Glomerular endothelial cell (primary cell): Measurements from ENCODE around the gene LRRC41. TPM values are rescaled to one million over a fixed set of nuclear protein-coding genes. Genes with fewer than 3 reads are reported as not detected.
"Not testable (repeated sequence)": the region's sequence is repeated elsewhere in the genome, so short reads cannot be mapped to it uniquely, and the experiment has no call there.

Experiments
- DNase-seq: peaks from one replicate; pipeline ENCODE4 v3.0.0-alpha.2; 2011; ENCODE audit warnings: low read depth, low spot score; ENCODE audit errors: extremely low read depth
- total RNA-seq: library from RNA; depleted of rRNA; stranded (reverse); fragments of >200 nt; gene quantifications from 2 replicates; pipeline ENCODE4 v1.2.3, GENCODE V29; 2015

The LRRC41 gene
- total RNA-seq = 82.7 and 94.9 TPM in 2 replicates

GRCh38 chr1:46303038-46303871, at the start of gene LRRC41, which contains the start of gene UQCRH:
Gene LRRC41 (minus strand): TSS chr1:46303616. CDS start chr1:46303322, 294 bp downstream.
Gene UQCRH (plus strand): TSS chr1:46303698. CDS start chr1:46303767, 69 bp downstream.
- DNase-seq = peak; percentile 93

GRCh38 chr1:46352363-46352762, 48.9 kb upstream of the LRRC41 start:
- DNase-seq = no peak

- DNase-seq = no peak
Measured at GRCh38 chr1:46345281-46345680, 41.9 kb upstream of the LRRC41 start.

- no peak for DNase-seq
Measured at GRCh38 chr1:46344481-46344880, 41.1 kb upstream of the LRRC41 start.

GRCh38 chr1:46343705-46344104, 40.3 kb upstream of the LRRC41 start:
- DNase-seq = no peak

- DNase-seq = no peak
Measured at GRCh38 chr1:46343351-46343695, 39.9 kb upstream of the LRRC41 start.

- no peak for DNase-seq
Measured at GRCh38 chr1:46342677-46343350, 39.4 kb upstream of the LRRC41 start.

- no peak for DNase-seq
Measured at GRCh38 chr1:46342084-46342656, 38.8 kb upstream of the LRRC41 start.

- DNase-seq = no peak
Measured at GRCh38 chr1:46341222-46342083, 38.0 kb upstream of the LRRC41 start.

GRCh38 chr1:46340404-46341221, 37.2 kb upstream of the LRRC41 start, which contains the start of gene NSUN4:
Gene NSUN4 (plus strand): TSS chr1:46340807. CDS start chr1:46340827, 20 bp downstream.
- DNase-seq = peak; percentile 71

- not testable (repeated sequence) for DNase-seq
Measured at GRCh38 chr1:46337409-46337808, 34.0 kb upstream of the LRRC41 start.

GRCh38 chr1:46335081-46335480, 31.7 kb upstream of the LRRC41 start:
- no peak for DNase-seq

GRCh38 chr1:46334030-46334384, 30.6 kb upstream of the LRRC41 start:
- no peak for DNase-seq

GRCh38 chr1:46333300-46334029, 30.0 kb upstream of the LRRC41 start:
- DNase-seq = no peak

- not testable (repeated sequence) for DNase-seq
Measured at GRCh38 chr1:46331786-46332540, 28.5 kb upstream of the LRRC41 start.

GRCh38 chr1:46330381-46330780, 27.0 kb upstream of the LRRC41 start:
- DNase-seq = not testable (repeated sequence)

- DNase-seq = not testable (repeated sequence)
Measured at GRCh38 chr1:46329807-46330206, 26.4 kb upstream of the LRRC41 start.

GRCh38 chr1:46328182-46328581, 24.8 kb upstream of the LRRC41 start:
- not testable (repeated sequence) for DNase-seq
